ENCODE measurements around the gene GRIA1. TPM values are rescaled to one million over a fixed set of nuclear protein-coding genes. Genes with fewer than 3 reads are reported as not detected.

The GRIA1 gene
- total and polyA plus RNA-seq, 2 donors (not counting 1 experiment from before 2014, with no cell fraction given), result not detected

GRCh38 chr5:153542536-153542935 is 52.1 kb downstream of the GRIA1 start:
- Histone ChIP-seq H3K4me1 (ENCODE audit: control insufficient read depth in 2 of 2, insufficient read depth in 2 of 2, low read length in 2 of 2) (no peaks in the 10 kb centered on the region), H3K27me3 (replicated peaks in 1 of 4; ENCODE audit: control extremely low read depth in 1 of 4, control insufficient read depth in 3 of 4, insufficient read depth in 4 of 4, low read length in 3 of 4) (no peaks in the 10 kb centered on the region), H3K4me3 (ENCODE audit: control extremely low read depth in 1 of 5, extremely low read depth in 1 of 5, insufficient read depth in 1 of 5, low read depth in 2 of 5, low read length in 4 of 5) (no peak overlapping the region), H3K27ac (ENCODE audit: low read length in 2 of 2) (no peak overlapping the region), H3K79me2 (ENCODE audit: control insufficient read depth, insufficient read depth, low read length) (no peaks in the 10 kb centered on the region), H2AFZ (ENCODE audit: insufficient read depth, low read depth, low read length, poor library complexity, severe bottlenecking) (no peak overlapping the region), H3K4me2 (replicated peaks; ENCODE audit: low read depth, low read length, poor library complexity, severe bottlenecking) (no peak overlapping the region), H3K9ac (ENCODE audit: low read length) (no peak overlapping the region), H4K20me1 (ENCODE audit: control insufficient read depth, insufficient read depth, low read length, poor library complexity, severe bottlenecking) (no peaks in the 10 kb centered on the region), H3K36me3 (replicated peaks in 1 of 2; ENCODE audit: control extremely low read depth in 1 of 2, control insufficient read depth in 1 of 2, extremely low read depth in 1 of 2, insufficient read depth in 2 of 2, low read length in 1 of 2) (no peaks in the 10 kb centered on the region), H3K9me3 (ENCODE audit: control extremely low read depth in 1 of 3, control insufficient read depth in 2 of 3, insufficient read depth in 1 of 3, low read length in 2 of 3) (no peaks in the 10 kb centered on the region)
- TF ChIP-seq CTCF (IDR thresholded peaks at IDR 0.05), result no peak
- TF ChIP-seq EZH2 (IDR thresholded peaks at IDR 0.05; ENCODE audit: borderline replicate concordance, insufficient read depth, low read depth, low read length, poor library complexity, severe bottlenecking), result no peak
- H3K27ac Mint-ChIP-seq, result no peak overlapping the region
- no peak for DNase-seq
- H3K9me3 Mint-ChIP-seq (ENCODE audit: insufficient read depth), result peaks cover 2% of the 10 kb centered on the region
- ATAC-seq (ENCODE audit: low read depth), result no peak
- H3K4me3 Mint-ChIP-seq, result no peak overlapping the region
- no peaks in the 10 kb centered on the region for H3K4me1 Mint-ChIP-seq
- CTCF ChIA-PET, result no interaction called here
- no peaks in the 10 kb centered on the region for H3K27me3 Mint-ChIP-seq
- POLR2A ChIA-PET, result no interaction called here
- no CpG with 5 or more reads among the region's 1 CpG for WGBS (ENCODE audit: insufficient coverage)
- intact Hi-C loops (cut with micrococcal nuclease), result no loop called here

DNA sequence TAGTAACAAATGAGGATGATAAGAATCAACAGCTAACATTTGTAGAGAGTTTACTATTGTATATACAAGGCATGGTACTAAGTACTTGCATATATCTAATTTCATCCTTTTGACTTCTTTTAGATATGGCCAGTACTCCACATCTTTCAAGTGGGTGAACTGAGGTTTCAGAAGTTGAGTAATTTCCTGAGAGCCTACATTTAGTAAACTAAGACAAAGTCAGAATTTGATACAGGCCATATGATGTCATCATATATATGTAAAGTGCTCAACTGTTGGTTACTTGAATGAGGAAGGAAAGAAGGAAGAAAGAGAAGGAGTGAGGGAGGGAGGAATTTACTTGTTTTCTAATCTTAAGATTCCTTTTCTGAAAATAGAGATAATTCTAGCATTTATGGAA is 52.8 kb downstream of the GRIA1 start:
- Histone ChIP-seq H3K27me3 (replicated peaks in 1 of 4; ENCODE audit: control extremely low read depth in 1 of 4, control insufficient read depth in 3 of 4, insufficient read depth in 4 of 4, low read length in 3 of 4) (no peaks in the 10 kb centered on the region), H3K36me3 (replicated peaks in 1 of 2; ENCODE audit: control extremely low read depth in 1 of 2, control insufficient read depth in 1 of 2, extremely low read depth in 1 of 2, insufficient read depth in 2 of 2, low read length in 1 of 2) (no peaks in the 10 kb centered on the region), H3K4me2 (replicated peaks; ENCODE audit: low read depth, low read length, poor library complexity, severe bottlenecking) (no peak overlapping the region), H3K4me1 (ENCODE audit: control insufficient read depth in 2 of 2, insufficient read depth in 2 of 2, low read length in 2 of 2) (no peaks in the 10 kb centered on the region), H4K20me1 (ENCODE audit: control insufficient read depth, insufficient read depth, low read length, poor library complexity, severe bottlenecking) (no peaks in the 10 kb centered on the region), H3K79me2 (ENCODE audit: control insufficient read depth, insufficient read depth, low read length) (no peaks in the 10 kb centered on the region), H3K9ac (ENCODE audit: low read length) (no peak overlapping the region), H3K9me3 (ENCODE audit: control extremely low read depth in 1 of 3, control insufficient read depth in 2 of 3, insufficient read depth in 1 of 3, low read length in 2 of 3) (no peaks in the 10 kb centered on the region), H2AFZ (ENCODE audit: insufficient read depth, low read depth, low read length, poor library complexity, severe bottlenecking) (no peak overlapping the region), H3K4me3 (ENCODE audit: control extremely low read depth in 1 of 5, extremely low read depth in 1 of 5, insufficient read depth in 1 of 5, low read depth in 2 of 5, low read length in 4 of 5) (no peak overlapping the region), H3K27ac (ENCODE audit: low read length in 2 of 2) (no peak overlapping the region)
- Mint-ChIP-seq H3K27me3 (no peaks in the 10 kb centered on the region), H3K27ac (no peak overlapping the region), H3K4me1 (no peaks in the 10 kb centered on the region), H3K9me3 (ENCODE audit: insufficient read depth) (peaks cover 2% of the 10 kb centered on the region), H3K4me3 (no peak overlapping the region)
- ChIA-PET CTCF (no interaction called here), POLR2A (no interaction called here)
- no peak for TF ChIP-seq EZH2 (IDR thresholded peaks at IDR 0.05; ENCODE audit: borderline replicate concordance, insufficient read depth, low read depth, low read length, poor library complexity, severe bottlenecking)
- TF ChIP-seq CTCF (IDR thresholded peaks at IDR 0.05), result no peak
- intact Hi-C loops (cut with micrococcal nuclease), result no loop called here
- DNase-seq, result no peak
- ATAC-seq (ENCODE audit: low read depth), result no peak

Measured in B cell (primary cell).